ENCODE data around the gene ZFR2.

The ZFR2 gene

GRCh38 chr19:3813473-3814392 is 55.1 kb downstream of the ZFR2 start:
- DNase-seq, result no peak

- DNase-seq, result no peak
Observed at GRCh38 chr19:3810708-3811355, 58.0 kb downstream of the ZFR2 start.

- no peak for DNase-seq
Observed at GRCh38 chr19:3809881-3810707, 58.7 kb downstream of the ZFR2 start.

- no peak for DNase-seq
Observed at GRCh38 chr19:3808420-3809143, 60.3 kb downstream of the ZFR2 start.

- DNase-seq, result no peak
Observed at GRCh38 chr19:3807574-3808354, 61.1 kb downstream of the ZFR2 start.

GRCh38 chr19:3807131-3807480 is 61.7 kb downstream of the ZFR2 start:
- DNase-seq, result no peak

- DNase-seq, result no peak
Observed at GRCh38 chr19:3805859-3806258, 63.0 kb downstream of the ZFR2 start.

- DNase-seq, result no peak
Observed at GRCh38 chr19:3804429-3804828, 64.4 kb downstream of the ZFR2 start.

GRCh38 chr19:3803986-3804385 is 64.9 kb downstream of the ZFR2 start:
- DNase-seq, result no peak

GRCh38 chr19:3803114-3803888 is 65.5 kb downstream of the ZFR2 start:
- no peak for DNase-seq

GRCh38 chr19:3801412-3802096 is 67.3 kb downstream of the ZFR2 start:
- peak; percentile 76 for DNase-seq

GRCh38 chr19:3800996-3801395 is 67.8 kb downstream of the ZFR2 start:
- no peak for DNase-seq

GRCh38 chr19:3798137-3798536 is 70.7 kb downstream of the ZFR2 start:
- no peak for DNase-seq

GRCh38 chr19:3796358-3796757 is 72.5 kb downstream of the ZFR2 start:
- DNase-seq, result no peak

GRCh38 chr19:3793799-3794198 is 75.0 kb downstream of the ZFR2 start:
- DNase-seq, result no peak

- no peak for DNase-seq
Observed at GRCh38 chr19:3792114-3792513, 76.7 kb downstream of the ZFR2 start.

GRCh38 chr19:3790941-3791340 is 77.9 kb downstream of the ZFR2 start:
- DNase-seq, result no peak

- DNase-seq, result no peak
Observed at GRCh38 chr19:3790209-3790734, 78.6 kb downstream of the ZFR2 start.

- DNase-seq, result no peak
Observed at GRCh38 chr19:3788996-3789778, 79.7 kb downstream of the ZFR2 start.

All from NCI-H1105 treated with DMSO at 0.1 percent for 48 hours (cell line).